HT-29 (cell line): Measurements from ENCODE around the gene FGF18. TPM values are rescaled to one million over a fixed set of nuclear protein-coding genes. Genes with fewer than 3 reads are reported as not detected.
"Not testable (repeated sequence)": the region's sequence is repeated elsewhere in the genome, so short reads cannot be mapped to it uniquely, and the experiment has no call there.

Experiments used
- DNase-seq: peaks from one replicate; pipeline ENCODE4 v3.0.0-alpha.2; 2015; ENCODE audit warnings: low spot score
- total RNA-seq: library from RNA; depleted of rRNA; stranded (reverse); fragments of >200 nt; shearing (Covaris generic); gene quantifications from 2 replicates; pipeline ENCODE4 v1.2.3, GENCODE V29; 2014

Gene FGF18
- total RNA-seq, 1 experiment from 2014 or later = 0.58 TPM

DNA sequence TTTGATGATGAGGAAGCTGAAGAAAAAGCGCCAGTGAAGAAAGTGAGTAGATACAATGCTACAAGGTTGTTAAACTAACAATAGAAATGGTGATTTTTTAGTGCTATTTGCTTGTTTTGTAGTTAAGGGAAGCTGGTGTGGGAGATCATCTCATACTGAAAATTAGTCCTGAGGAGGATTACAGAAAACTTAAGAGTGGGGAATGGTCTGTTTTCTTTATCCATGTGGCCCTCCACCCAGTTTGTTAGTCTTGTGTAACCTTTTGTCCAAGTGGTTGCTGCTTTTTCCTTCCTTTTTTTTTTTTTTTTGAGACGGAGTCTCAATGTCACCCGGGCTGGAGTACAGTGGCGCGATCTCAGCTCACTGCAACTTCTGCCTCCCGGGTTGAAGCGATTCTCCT is 19.3 kb upstream of the FGF18 start:
- DNase-seq = no peak

- DNase-seq = no peak
Measured at GRCh38 chr5:171401167-171401947, 18.1 kb upstream of the FGF18 start.

GRCh38 chr5:171402751-171403150 is 16.7 kb upstream of the FGF18 start:
- DNase-seq = not testable (repeated sequence)

DNA sequence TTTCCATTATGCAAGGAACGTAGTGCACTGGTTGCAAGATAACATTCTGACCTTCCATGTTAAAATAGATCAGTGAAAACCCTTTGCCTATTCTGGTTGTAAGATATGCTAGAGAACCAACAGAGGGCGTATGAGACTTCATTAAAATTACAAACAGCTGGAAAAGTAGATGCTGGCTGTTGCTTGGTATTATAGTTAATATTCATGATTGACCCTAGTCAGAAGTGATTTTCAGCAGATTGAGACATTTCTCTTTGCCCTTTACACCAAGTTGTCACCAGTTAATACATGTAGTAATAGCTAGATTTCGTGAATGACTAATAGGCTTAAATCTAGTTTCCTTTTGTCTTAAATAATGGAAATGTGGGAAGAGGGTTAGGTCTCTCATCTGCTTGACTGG is 13.8 kb upstream of the FGF18 start:
- no peak for DNase-seq

DNA sequence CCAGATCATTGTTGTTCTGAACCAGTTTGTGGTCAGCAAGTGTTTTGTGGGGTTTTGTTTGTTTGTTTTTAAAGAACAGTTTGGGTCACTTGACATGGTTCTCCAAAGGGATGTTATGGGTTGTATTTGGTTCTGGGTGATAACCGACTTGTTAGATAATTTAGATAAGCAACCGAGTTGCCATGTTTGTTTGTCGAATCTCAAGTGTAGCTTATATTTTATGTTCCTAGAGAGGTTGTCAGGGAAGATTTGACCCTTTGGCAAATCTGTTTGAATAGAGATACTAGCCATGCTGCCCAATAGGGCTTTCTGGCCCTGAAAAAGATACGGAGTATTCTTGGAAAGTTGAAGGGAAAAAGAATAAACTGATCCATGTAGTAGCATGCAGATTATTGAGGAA is 12.2 kb upstream of the FGF18 start:
- DNase-seq = no peak

DNA sequence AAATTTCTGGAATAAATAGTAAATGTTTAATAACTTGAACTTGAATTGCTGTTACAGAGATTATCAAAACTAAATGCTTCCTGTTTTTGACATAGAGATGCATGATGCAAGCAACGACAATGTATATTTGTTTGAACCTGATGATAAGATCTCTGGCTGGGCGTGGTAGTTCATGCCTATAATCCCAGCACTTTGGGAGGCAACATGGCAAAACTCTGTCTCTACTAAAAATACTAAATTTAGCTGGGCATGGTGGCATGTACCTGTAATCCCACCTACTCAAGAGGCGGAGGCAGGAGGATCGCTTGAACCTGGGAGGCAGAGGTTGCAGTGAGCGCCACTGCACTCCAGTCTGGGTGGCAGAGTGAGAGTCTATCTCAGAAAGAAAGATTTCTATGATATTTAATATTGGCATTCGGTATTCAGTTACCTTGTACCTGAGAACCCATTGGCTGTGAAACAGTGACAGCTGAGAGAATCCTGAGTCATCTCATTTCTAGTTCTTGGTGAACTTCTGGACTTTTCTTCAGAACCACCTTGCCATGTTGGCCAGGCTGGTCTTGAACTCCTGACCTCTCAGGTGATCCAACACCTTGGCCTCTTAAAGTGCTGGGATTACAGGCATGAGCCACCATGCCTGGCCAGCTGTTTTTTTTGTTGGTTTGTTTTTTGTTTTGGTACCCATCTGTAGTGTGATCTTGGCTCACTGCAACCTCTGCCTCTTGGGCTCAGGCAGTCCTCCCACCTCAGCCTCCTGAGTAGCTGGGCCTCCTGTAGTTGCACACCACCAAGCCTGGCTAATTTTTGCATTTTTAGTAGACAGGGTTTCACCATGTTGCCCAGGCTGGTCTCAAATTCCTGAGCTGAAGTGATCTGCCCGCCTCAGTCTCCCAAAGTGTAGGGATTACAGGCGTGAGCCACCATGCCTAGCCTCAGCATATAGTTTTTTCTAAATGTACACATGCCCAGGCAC is 10.0 kb upstream of the FGF18 start:
- no peak for DNase-seq

DNA sequence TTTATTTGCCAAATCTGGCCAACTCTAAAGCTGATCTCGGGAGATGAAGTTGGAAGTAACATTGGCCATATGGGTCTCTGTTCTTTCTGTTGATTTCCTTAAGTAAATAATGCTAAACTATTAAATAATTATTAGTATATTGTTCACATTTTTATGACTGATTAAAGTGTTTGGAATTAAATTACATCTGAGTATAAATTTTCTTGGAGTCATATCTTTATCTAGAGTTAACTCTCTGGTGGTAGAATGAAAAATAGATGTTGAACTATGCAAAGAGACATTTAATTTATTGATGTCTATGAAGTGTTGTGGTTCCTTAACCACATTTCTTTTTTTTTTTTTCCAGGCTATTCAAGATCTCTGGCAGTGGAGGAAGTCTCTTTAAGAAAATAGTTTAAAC is 9.3 kb upstream of the FGF18 start:
- no peak for DNase-seq

GRCh38 chr5:171412186-171412585 is 7.3 kb upstream of the FGF18 start:
- no peak for DNase-seq

DNA sequence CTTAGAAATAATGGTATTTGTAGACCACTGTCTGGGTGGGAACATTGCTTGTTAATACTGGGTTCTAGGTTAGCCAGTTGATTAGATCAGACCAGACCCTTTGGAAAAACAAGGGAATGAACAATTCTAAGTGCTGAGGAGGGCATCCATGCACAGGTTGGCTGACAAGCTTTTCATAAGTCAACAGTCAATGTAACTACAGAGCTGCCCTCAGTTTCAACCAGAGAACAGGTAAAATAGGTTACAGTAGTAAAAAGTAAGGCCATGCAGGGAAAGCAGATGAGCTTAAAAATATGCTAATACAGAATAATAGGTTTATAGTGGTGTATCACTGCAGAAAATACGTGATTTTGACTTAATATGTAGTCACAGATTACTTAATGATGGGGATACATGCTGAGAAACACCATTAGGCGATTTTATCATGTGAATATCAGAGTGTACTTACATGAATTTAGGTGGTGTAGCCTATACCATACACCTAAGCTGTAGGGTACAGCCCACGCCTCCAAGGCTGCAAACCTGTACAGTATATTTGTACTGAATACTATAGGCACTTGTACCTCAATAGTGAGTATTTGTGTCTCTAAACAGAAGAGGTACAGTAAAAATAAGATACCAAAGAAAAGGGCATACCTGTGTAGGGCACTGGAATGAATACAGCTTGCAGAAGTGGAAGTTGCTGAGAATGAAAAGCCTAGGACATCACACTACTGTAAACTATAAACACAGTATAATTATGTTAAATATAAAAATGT is 6.1 kb upstream of the FGF18 start:
- no peak for DNase-seq

DNA sequence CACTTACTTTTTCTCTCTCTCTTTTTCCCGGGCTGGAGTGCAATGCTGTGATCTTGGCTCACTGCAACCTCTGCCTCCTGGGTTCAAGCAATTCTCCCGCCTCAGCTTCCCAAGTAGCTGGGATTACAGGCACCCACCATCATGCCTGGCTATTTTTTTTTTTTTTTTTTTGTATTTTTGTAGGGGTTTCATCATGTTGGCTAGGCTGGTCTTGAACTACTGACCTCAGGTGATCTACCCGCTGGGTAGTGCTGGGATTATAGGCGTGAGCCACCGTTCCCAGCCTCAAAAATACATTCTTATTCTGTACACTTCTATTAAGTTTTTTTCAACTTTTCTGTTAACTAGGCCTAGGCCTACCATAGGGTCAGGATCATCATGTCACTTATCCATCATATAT is 5.5 kb upstream of the FGF18 start:
- DNase-seq = not testable (repeated sequence)

- no peak for DNase-seq
Measured at GRCh38 chr5:171415115-171415730, 4.2 kb upstream of the FGF18 start.

DNA sequence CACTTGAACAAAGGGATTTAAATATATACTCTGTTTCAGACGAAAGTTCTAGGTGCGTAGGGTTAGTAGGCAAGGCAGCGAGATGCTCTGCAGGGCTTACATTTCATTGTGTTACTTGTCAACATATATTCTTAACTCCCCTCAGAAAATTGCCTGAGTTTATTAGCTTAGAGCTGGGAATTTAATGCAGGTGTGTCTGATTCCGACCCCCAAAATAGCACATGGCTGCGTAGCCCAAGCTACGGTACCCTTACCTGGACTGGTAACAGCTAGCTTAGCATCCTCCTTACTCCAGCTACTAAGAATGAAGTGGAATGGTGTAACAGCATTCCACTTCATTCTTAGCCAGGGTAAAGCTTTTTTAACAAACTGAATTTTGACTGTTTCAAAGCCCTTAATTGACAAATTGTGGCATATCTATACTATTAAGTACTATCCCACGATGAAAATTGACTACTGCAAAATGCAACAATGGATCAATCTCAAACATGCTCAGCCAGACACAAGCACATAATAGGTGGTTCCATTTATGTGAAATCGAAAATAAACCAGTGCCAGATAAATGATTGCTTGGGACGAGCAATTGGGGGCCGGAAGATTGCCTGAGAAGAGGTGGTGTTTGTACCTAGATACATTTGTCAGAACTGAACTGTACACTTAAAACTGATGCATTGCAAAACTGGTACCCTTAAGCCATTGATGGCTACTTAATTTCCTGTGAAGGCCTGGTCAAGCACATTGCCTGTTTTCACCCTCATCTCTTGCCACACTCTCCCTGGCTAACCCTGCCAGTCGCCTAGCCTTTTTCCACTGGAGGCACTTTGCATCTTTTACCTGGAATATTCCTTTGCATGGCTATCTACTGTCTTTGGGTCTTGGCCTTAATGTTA is 3.0 kb upstream of the FGF18 start:
- DNase-seq = no peak

GRCh38 chr5:171418316-171418981 is 998 bp upstream of the FGF18 start:
- DNase-seq = peak; percentile 82

DNA sequence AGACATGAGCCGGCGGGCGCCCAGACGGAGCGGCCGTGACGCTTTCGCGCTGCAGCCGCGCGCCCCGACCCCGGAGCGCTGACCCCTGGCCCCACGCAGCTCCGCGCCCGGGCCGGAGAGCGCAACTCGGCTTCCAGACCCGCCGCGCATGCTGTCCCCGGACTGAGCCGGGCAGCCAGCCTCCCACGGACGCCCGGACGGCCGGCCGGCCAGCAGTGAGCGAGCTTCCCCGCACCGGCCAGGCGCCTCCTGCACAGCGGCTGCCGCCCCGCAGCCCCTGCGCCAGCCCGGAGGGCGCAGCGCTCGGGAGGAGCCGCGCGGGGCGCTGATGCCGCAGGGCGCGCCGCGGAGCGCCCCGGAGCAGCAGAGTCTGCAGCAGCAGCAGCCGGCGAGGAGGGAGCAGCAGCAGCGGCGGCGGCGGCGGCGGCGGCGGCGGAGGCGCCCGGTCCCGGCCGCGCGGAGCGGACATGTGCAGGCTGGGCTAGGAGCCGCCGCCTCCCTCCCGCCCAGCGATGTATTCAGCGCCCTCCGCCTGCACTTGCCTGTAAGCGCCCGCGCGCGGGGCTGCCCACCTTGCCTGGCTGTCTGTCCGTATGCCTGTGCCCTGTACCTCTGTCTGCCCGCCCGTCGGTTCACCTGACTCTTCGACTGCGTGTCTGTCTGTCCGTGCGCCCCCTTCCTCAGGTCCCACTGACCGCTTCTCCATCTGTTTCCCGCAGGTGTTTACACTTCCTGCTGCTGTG is 412 bp downstream of the FGF18 start:
- peak; percentile 30 for DNase-seq

GRCh38 chr5:171420431-171421241 is 1.2 kb downstream of the FGF18 start:
- no peak for DNase-seq

DNA sequence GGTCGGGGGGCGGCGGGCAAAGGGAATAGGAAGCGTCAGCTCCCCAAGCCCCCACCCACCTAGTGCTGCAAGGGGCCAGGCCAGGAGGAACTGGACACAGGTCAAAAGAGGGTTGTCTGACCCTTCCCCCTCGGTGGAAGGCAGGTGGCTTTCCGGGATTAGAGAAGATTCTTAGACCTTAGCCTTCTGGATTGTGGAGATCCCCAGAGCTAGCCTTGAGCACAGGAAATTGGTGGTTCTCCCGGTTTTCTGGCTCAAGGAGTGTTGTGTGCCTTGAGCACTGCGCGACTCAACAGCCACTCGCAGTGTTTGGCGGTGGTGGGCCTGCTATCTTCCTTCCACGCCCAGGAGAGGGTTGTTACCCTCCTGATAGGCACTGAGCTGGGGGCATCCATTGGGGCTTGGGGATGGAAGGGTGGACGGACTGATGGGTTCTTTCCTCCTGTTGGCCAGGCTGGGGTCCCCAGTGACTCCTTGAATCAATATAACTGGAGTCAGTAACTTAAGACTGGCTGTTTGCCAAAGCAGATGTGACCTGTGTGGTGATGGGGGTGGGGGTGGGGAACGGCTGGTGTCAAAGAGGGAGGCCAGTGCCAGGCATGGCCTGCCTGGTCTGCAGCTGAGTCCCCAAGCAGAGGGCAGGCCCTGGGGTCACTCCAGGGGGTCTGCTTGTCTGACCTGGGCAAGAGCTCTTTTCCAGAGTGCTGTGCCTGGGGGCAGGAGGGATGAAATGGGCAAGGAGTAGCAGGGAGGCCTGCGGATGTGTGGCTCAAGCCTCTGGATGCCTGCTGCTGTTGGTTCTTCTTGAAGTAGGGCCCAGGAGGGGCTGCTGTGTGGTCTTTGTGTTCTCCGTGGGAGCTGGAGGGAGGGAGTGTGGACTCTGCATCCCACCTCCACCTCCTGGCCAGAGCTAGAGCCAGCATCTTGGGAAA is 2.1 kb downstream of the FGF18 start:
- DNase-seq = no peak

GRCh38 chr5:171422495-171422894 is 3.0 kb downstream of the FGF18 start:
- no peak for DNase-seq
